ENCODE data around the gene IQCE.
"Not testable (repeated sequence)": the region's sequence is repeated elsewhere in the genome, so short reads cannot be mapped to it uniquely, and the experiment has no call there.

IQCE gene

DNA sequence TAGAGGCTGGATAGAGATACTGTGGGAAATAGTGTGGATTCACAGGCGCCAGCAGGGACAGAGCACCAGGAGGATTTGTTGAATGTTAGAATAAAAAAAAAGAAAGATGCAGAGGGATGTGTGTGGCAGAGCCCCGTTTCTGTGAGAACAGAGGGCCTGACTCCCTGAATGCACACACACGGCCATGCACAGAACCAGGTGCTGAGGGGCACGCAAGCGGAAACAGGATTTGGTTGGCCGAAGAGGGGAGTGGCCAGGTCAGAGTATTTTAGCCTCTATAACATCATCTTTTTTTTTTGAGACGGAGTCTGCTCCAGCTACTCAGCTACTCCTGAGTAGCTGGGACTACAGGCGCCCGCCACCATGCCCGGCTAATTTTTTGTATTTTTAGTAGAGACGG, 21.9 kb downstream of the IQCE start:
- DNase-seq: no peak

- DNase-seq: no peak
Measured at GRCh38 chr7:2582006-2582735, 23.4 kb downstream of the IQCE start.

DNA sequence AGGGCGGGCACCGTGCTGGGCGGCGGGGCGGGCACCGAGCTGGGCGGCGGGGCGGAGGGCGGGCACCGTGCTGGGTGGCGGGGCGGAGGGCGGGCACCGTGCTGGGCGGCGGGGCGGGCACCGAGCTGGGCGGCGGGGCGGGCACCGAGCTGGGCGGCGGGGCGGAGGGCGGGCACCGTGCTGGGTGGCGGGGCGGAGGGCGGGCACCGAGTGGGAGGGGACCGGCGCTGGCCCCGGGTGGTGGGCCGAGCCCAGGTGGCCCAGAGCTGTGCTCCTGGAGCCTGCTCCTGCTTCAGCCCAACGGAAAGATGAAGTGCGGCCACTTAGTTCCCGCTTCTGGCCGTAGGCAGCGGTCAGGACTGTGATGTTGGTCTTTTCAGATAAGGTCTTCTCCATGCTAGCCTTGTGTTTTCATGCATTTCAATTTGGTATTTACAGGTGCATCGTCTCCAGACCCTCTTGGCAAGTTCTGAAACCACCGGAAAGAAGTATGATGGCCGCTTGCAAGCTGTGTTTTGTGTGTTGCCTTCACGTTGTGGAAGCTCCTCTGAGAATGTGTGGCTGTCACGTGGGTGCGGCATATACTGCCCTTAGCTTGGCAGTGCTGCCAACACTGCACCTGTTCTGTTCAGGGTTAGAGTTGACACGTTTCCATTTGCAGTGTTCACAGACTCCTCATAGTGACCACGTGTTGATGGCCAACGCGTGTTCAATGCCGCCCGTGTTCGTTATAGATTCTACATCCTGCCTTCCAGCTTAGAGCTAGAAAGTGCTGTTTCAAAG, 25.2 kb downstream of the IQCE start:
- DNase-seq: no peak

DNA sequence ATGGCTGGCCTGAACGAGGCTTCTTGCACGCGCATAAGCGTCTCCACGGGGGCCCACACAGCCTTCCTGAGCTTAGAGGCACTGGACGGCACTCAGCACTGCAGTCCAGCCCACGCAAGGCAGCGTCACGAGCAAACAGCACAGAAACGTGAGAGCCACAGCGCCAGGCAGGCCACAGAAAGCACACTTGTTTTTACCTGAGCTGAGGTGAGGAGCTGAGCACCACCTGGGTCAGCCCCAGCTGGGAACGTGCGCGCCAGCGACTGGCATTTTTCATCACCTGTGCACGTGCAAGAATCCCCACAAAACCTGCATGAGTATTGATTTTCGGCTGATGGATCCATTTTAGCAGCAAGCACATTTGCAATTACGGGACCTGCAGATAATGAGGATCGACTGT, 26.7 kb downstream of the IQCE start:
- DNase-seq: peak; percentile 66

DNA sequence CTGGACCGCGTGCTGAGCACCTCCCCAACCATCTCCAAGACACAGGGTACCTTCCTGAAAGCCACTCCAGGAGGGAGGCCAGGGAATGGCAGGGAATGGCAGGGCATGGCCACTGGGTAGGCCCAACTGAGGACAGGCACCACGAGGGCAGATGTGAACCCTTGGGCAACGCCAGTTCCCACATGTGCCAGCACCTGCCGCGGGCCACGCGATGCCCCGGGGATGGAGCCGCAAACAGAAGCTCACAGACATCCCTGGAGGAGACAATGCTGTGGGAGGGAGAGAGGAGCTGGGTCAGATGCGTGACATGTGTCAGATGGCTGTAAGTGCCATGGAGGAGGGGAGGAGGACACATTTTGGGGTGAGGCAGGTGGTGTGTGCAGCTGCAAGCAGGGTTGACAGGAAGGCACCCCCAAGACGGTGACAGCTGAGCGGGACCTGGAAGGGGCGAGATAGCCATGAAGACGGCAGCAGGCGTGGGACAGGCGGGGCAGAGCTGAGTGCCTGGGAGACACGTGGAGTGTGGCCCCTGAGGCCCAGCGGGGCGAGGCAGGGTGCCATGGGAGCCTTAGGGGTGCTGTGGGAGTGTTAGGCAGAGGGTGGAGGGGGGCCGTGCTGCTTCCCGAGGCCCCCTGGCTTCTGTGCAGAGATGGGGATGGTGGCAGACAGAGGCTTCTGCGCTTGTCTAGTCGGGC, 27.7 kb downstream of the IQCE start:
- no peak for DNase-seq

DNA sequence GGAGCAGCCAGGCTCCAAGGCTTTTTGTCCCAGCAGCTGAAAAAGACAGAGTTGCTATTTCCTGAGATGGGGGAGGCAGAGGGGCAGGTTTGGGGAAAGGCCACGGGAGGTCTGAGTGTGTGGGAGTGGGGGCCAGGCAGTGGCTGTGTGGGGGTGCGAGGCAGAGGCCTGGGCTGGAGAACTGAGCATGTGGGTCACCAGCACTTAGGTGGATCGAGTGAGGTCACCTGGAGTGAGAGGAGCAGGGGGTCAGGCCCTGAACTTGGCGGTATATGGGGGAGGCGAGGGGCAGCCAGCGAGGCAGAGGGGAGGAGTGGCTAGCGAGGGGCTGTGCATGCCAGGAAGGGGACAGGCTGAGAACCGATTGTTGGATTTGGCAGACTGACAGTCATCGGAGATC, 28.4 kb downstream of the IQCE start:
- DNase-seq: no peak

DNA sequence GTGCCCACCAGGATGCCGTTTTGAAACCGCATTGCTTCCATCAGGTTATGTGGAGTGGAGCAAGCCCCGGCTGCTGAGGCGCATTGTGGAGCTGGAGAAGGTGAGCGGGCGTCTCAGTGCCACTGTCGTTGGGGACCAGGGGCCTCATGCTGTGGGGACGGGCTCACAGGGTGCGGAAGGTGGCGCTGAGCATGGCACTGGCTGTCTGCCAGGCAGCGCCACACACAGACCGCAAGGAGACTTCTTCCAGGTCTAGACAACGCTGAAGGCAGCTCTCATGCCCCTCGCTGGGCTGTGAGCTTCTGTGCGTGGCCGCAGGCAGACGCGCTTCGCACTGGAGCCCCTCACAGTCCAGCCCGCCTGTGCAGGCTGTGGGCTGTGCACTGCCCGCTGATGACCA, 29.0 kb downstream of the IQCE start:
- DNase-seq: no peak

GRCh38 chr7:2589341-2589740, 30.6 kb downstream of the IQCE start:
- no peak for DNase-seq

GRCh38 chr7:2589941-2590340, 31.2 kb downstream of the IQCE start:
- DNase-seq: not testable (repeated sequence)

- DNase-seq: no peak
Measured at GRCh38 chr7:2592375-2592865, 33.6 kb downstream of the IQCE start.

GRCh38 chr7:2593036-2593727, 34.4 kb downstream of the IQCE start:
- no peak for DNase-seq

- DNase-seq: no peak
Measured at GRCh38 chr7:2594599-2594998, 35.8 kb downstream of the IQCE start.

DNA sequence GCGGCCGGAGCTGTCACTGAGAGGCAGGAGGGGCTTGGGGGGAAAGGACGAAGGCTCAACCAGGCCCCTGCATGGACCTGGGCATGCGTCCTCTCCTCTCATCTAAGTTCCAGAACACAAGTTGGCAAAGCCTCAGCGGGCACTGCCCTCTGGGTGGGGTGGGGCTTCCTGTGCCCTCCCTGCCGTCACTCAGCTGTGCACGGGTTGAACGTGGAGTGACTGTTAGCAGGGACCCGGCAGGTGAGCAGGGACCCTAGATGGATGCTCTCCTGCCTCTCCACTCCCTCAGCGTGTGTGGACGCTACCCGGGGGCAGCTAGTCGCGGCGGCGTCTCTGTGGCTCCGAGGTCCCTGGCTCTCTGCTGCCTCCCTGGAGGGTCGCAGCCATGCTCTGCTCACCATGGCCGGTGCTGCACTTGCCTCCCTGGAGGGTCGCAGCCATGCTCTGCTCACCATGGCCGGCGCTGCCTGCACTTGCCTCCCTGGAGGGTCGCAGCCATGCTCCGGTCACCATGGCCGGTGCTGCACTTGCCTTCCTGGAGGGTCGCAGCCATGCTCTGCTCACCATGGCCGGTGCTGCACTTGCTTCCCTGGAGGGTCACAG, 36.6 kb downstream of the IQCE start:
- DNase-seq: no peak

DNA sequence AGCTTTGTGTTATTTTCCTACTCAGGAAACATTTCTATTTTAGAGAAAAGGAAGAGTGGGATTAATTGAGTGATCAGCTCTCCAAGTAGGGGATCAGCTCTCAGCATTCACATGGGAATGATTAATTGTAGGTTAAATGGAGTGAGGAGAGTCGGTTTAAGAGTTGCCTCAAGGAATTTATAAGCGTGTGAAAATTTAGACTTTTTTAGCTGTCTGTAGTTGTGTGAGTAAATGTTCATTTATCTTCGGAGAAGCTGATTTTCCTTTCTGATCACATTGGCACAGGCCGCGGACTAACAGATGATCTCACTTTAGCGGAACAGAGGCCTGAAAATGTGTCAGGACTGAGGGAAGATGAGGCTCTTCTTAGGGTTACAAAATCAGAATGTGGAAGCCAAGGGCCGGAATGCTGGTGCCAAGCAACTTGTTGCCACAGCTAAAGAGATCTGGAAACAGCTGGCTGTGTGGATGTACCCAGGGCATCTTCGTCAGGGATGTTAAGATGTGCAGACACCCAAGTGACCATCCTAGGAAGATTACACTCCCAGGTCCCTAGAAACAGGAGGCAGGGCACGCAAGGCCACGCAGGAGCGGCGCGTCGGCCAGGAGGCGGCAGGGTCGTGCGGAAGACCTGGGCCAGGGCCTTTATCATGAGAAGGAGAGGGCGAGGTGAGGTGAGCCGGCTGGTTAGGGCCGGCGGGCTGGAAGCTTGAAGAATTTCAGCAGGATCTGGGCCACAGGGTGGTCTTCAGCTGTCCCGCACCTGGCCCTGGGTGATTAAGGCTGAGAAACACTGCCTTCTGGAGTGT, 37.9 kb downstream of the IQCE start:
- DNase-seq: no peak

DNA sequence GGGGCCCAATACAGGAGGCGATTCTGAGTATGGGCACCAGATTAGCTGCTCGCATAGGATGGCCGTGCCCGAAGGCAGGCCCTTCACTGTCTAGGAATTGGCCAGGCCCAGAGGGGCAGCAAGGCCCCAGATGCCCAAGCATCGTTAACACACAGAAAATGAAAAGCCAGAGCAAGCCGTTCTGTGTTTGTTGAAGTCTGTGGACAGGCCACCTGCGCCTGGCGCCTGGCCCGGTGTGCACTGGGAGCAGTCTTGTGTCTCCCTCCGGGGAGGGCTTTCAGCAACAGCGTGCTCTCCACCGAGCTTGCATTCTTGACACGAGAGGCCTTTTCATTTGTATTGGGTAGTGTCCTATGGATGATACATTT, 38.5 kb downstream of the IQCE start:
- no peak for DNase-seq

DNA sequence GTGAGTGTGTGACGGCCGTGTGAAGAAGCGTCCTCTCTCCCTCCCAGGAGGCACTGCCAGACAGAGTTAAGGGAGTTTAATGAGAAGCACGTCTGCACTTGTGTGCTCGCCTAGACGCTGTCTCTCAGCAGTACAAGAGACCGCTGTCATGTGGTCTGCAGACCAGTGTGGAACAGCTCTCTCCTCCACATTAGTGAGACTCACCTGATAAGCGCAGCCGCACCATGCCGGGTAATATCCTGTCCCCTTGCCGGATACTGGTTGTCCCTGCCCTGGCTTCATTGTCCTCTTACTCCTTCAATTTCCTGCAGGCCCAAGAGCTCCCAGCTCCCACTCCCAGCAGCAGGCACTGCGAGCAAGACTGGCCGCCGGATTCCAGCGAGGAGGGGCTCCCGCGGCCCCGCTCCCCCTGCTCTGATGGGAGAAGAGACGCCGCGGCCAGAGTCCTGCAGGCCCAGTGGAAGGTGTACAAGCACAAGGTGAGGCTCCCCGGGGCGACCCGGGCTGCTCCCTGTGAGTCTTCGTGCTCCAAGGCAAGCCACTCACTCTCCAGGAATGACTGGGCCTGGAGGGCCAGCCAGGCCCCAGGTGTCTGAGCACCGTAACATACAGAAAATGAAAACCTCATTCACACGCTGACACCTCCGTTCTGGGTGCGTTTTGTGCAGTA, 39.5 kb downstream of the IQCE start:
- DNase-seq: no peak

- DNase-seq: no peak
Measured at GRCh38 chr7:2601065-2601464, 42.3 kb downstream of the IQCE start.

GRCh38 chr7:2601907-2602306, 43.1 kb downstream of the IQCE start:
- DNase-seq: no peak

GRCh38 chr7:2602406-2603043, 43.7 kb downstream of the IQCE start:
- DNase-seq: no peak

- no peak for DNase-seq
Measured at GRCh38 chr7:2603044-2603965, 44.5 kb downstream of the IQCE start.

All from NCI-H146 (cell line).